GM18909 (cell line): ENCODE results near the gene CPLANE1.
A peak's percentile ranks its signal among the peaks of the same experiment; 100 is the strongest.
"Not testable (repeated sequence)": the region's sequence is repeated elsewhere in the genome, so short reads cannot be mapped to it uniquely, and the experiment has no call there.

Experiments
- ATAC-seq: cut with Tn5 transposase; IDR thresholded peaks from one replicate; pipeline ENCODE4 v1.9.1; 2021; ENCODE audit warnings: mild to moderate bottlenecking; ENCODE audit not compliant: unreplicated experiment, poor library complexity

CPLANE1 gene

GRCh38 chr5:37211661-37212060, 37.5 kb downstream of the CPLANE1 start:
- no peak for ATAC-seq

DNA sequence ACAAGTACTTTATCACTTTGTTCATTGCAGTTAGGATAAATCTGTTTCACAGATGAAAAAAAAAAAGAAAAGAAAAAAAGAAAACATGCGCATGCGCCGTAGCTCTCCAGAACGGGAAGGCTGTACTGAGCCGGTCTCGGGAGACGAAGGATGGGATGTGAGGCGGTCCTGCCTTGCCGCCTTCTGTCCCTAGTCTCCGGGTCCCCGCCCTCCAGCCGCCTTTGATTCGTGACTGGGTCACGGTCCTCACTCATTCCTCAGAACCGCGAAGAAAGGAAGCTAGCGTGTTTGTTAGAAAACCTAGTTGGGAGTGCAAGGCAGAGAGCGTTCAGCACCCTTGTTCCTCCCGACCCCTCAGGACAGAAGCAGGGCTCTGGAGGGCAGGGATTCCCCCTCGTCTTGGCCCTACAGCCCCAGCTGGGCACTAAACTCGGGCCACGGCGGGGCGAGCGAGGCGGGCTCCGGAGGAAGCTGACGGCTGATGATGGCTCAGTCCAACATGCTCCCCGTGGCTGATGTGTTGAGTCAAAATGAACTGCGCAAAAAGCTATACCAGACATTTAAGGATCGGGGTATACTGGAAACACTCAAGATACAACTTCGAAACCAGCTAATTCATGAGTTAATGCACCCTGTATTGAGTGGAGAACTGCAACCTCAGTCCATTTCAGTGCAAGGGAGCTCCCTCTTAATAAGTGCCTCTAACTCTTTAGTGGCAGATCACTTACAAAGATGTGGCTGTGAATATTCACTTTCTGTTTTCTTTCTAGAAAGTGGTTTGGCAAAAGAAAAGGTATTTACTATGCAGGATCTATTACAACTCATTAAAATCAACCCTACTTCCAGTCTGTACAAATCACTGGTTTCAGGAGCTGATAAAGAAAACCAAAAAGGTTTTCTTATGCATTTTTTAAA, 40.0 kb downstream of the CPLANE1 start:
- ATAC-seq, result no peak

DNA sequence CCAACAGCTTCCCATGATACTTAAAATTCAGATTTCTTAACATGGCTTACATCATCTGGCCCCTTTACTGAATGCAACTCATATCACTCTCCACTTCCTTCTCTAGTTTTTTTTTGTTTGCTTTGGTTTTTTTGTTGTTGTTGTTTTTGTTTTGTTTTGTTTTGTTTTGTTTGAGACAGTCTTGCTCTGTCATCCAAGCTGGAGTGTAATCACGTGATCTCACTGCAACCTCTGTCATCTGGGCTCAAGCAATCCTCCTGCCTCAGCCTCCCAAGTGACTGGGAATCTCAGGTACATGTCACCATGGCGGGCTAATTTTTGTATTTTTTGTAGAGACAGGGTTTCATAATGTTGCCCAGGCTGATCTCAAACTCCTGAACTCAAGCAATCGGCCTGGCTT, 41.4 kb downstream of the CPLANE1 start:
- no peak for ATAC-seq

GRCh38 chr5:37206736-37207135, 42.4 kb downstream of the CPLANE1 start:
- ATAC-seq, result no peak

DNA sequence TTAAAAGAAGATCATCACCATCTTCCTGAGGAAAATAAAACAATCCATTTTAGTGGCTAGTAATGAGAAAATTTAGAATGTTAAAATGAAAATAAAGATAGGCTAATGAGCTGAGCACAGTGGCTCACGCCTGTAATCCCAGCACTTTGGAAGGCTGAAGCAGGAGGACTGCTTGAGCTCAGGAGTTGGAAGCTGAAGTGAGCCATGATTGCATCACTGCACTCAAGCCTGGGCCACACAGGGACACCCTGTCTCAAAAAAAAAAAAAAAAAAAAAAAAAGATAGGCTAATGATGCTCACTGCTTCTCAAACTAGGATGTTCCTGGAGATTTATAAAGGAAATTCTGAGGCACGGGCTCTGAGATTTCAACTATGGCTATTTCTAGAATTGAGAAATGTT, 50.3 kb downstream of the CPLANE1 start:
- ATAC-seq, result no peak

- peak; percentile 63 for ATAC-seq
These were observed 51.1 kb downstream of the CPLANE1 start for GRCh38 chr5:37198061-37198460.

- peak; percentile 88 for ATAC-seq
These were observed 51.7 kb downstream of the CPLANE1 start for GRCh38 chr5:37197340-37198050.

GRCh38 chr5:37190592-37190991, 58.6 kb downstream of the CPLANE1 start:
- ATAC-seq, result no peak

DNA sequence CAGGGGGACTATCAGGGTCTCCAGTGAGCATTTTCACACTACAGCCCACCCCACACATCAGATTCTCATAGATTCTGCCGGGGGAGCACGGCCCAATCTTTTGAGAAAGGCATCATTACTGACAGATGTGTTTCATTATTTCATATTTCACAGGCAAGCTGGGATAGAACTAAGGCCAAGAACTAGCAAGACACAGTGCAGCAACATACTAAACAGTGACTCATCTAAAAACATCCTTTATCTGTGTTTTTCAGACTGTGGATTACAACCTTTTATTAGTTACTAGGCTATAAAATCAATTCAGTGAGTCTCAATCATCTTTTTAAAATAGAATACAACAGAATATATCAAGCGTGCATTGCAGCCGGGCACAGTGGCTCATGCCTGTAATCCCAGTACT, 59.8 kb downstream of the CPLANE1 start:
- no peak for ATAC-seq

DNA sequence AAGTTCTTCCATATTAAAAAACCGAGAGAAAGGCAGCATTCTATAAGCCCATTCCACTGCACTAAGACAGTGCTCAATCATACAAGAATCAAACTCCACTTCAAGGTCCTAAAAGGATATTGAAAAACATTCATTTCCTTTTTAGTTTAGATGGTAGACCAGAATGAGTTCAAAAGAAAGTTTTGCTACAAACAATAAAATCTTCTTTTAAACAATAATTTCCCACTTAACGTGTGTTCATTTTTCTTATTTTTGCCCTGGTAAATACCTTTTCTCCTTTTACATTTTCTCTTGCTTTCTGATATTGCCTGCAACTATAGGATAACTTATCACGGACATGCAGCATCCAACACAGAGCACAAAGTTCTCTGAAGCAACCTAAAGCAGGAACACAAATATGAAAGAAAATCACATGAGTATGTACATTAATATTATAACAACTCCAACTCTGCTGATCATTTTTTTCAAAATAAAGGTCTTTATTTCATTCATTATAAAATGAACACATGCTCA, 61.7 kb downstream of the CPLANE1 start:
- ATAC-seq, result no peak

DNA sequence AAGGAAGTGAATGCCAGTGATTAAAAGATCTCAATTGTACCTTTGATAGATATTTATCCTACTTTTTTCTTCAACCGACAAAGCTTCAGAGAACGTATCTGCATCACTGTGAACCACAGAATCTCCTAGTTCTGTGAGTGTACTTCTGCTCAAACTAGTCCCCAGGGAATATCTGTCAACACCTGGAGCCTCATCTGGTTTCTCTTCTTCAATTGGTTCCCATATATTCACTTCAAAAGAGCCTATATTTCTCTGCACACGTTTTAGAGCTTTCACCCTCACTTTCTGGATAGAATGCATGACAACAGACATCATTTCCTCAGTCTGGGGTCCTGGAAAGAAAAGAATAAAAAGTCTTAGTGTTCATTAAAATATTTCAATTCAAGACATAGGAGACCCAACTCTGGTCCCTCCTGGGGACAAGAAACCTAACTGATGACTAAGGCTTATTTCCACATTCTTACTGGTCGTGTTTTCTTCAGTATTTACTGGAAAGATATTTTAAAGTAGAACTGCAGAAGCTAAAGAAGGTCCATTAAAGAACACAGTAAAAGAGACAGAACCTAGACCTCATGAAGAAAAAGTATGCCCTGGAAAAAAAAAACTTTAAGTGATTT, 64.3 kb downstream of the CPLANE1 start:
- peak; percentile 92 for ATAC-seq

- ATAC-seq, result no peak
These were observed 66.5 kb downstream of the CPLANE1 start for GRCh38 chr5:37182667-37183066.

- ATAC-seq, result no peak
These were observed 74.2 kb downstream of the CPLANE1 start for GRCh38 chr5:37174928-37175327.

GRCh38 chr5:37172957-37173356, 76.2 kb downstream of the CPLANE1 start:
- ATAC-seq, result no peak

- no peak for ATAC-seq
These were observed 78.3 kb downstream of the CPLANE1 start for GRCh38 chr5:37170856-37171255.

DNA sequence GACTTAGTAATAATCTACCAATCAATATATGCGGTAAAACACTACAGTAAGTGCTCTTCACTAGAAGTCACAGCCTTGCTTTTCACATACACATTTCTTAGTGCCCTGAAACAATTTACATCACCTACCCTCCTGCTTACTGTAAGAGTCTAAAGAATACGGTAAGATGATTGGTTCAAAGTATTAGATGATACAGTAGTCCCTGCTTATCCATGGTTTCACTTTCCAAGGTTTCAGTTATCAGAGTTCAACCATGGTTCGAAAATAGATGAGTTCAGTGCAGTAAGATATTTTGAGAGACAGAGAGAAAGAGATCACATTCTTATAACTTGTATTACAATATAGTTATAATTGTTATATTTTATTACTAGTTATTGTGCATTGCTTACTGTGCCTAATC, 83.0 kb downstream of the CPLANE1 start:
- ATAC-seq, result no peak

DNA sequence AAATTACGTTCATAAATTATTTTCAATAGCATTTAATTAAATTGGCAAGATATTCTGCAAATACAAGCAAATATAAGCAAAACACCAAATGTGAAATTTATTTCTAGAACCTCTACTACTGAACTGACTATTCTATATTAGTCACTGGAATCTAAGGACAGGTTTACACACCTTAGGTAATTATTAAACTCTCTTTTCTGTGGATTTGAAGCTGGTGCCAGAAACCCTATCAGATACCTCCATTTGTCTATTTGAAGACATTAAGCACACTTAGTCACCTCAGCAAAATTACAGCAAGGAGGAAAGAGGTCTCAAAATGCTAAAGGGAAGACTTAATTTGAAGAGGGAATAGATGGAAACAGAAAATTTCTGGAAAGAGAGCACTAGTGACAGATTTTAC, 83.4 kb downstream of the CPLANE1 start:
- ATAC-seq, result no peak

DNA sequence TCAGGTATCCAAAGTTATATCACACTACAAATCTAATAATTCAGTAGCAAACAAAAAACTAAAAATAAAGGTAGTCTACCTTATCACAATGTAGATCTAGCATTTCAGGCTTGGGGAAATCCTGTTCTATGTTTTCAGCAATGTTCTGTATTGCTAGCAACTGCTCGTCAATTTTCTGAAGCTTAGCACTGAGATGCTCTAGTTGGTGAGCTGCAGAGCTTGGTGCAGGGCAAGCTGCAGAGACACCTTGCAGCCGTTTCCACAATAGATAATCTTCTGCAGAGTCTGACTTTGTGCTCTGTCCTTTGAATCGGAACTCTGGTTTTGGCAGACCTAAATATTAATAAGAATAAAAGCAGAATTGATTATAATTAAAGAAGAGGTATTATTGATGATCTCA, 95.5 kb downstream of the CPLANE1 start:
- no peak for ATAC-seq

DNA sequence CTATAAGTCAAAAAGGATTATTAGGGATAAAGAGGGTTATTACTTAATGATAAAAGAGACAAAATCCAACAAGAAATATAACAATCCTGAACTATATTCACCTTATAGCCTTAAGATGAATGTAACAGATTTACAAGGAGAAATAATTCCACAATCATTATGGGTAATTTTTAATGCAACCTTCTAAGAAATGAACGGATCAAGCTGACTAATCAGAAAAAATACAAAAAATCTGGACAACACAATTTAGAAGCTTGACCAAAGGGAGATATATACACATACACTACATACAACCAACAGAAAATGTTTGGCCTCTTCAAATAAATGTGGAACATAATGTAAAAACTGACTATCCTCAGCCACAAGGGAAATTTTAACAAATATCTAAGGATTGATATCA, 102.3 kb downstream of the CPLANE1 start:
- ATAC-seq, result no peak

DNA sequence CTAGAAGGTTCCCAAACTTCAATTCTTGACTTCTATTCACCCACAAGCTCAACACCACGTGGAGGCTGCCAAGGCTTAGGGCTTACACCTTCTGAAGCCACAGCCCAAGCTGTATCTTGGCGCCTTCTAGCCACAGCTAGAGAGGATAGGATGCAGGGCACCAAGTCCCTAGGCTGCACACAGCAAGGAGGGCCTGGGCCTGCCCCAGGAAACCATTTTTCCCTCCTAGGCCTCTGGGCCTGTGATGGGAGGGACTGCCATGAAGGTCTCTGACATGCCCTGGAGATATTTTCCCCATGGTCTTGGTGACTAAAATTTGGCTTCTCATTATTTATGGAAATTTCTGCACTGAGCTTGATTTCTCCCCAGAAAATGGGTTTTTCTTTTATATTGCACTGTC, 112.5 kb downstream of the CPLANE1 start:
- no peak for ATAC-seq

DNA sequence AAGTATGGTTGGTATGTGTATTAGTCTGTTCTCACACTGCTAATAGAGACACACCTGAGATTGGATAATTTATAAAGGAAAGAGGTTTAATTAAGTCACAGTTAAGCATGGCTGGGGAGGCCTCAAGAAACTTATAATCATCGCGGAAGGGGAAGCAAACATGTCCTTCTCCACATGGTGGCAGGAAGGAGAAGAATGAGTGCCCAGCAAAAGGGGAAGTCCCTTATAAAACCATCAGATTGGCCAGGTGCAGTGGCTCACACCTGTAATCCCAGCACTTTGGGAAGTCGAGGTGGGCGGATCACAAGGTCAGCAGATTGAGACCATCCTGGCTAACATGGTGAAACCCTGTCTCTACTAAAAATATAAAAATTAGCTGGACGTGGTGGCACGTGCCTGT, 113.9 kb downstream of the CPLANE1 start:
- ATAC-seq, result not testable (repeated sequence)
